ENCODE data around the gene ATP5MK.

The ATP5MK gene

GRCh38 chr10:103396067-103396788 lies at the start of gene ATP5MK, which contains the start of gene PDCD11:
ATP5MK (minus strand) TSS chr10:103396475; CDS start chr10:103392457, 4,018 bp downstream.
PDCD11 (plus strand) TSS chr10:103396626; CDS start chr10:103398427, 1,801 bp downstream.
- H3K4me3 Mint-ChIP-seq: peak within 1 kb of the TSS; percentile 98
- H3K36me3 Mint-ChIP-seq (ENCODE audit: insufficient read depth): peaks cover 52% of the 10 kb centered on the region

GRCh38 chr10:103445366-103445765 lies 49.1 kb upstream of the ATP5MK start:
- H3K4me3 Mint-ChIP-seq: no peak overlapping the region
- ATAC-seq (replicated peaks; ENCODE audit: extremely low read depth, poor library complexity, severe bottlenecking) (no peak), DNase-seq (ENCODE audit: low spot score in 2 of 2) (no peak)
- no peaks in the 10 kb centered on the region for H3K27me3 Mint-ChIP-seq
- H3K27ac Mint-ChIP-seq (ENCODE audit: low read depth): no peak overlapping the region
- H3K4me1 Mint-ChIP-seq: peaks cover 40% of the 10 kb centered on the region
- peaks cover 27% of the 10 kb centered on the region for H3K36me3 Mint-ChIP-seq (ENCODE audit: insufficient read depth)
- no peaks in the 10 kb centered on the region for H3K9me3 Mint-ChIP-seq

More at GRCh38 chr10:103396067-103396788, at the start of gene ATP5MK, which contains the start of gene PDCD11:
- Mint-ChIP-seq H3K27ac (ENCODE audit: low read depth) (peak within 1 kb of the TSS; percentile 97), H3K9me3 (no peaks in the 10 kb centered on the region), H3K27me3 (no peaks in the 10 kb centered on the region), H3K4me1 (peaks cover 43% of the 10 kb centered on the region)
- peak; percentile 83 to 87 for DNase-seq (ENCODE audit: low spot score in 2 of 2)
- peak; percentile 99 for ATAC-seq (replicated peaks; ENCODE audit: extremely low read depth, poor library complexity, severe bottlenecking)

GRCh38 chr10:103444478-103444877 lies 48.2 kb upstream of the ATP5MK start:
- no peaks in the 10 kb centered on the region for H3K27me3 Mint-ChIP-seq
- peaks cover 27% of the 10 kb centered on the region for H3K36me3 Mint-ChIP-seq (ENCODE audit: insufficient read depth)
- DNase-seq (ENCODE audit: low spot score in 2 of 2) (no peak), ATAC-seq (replicated peaks; ENCODE audit: extremely low read depth, poor library complexity, severe bottlenecking) (no peak)
- H3K9me3 Mint-ChIP-seq: no peaks in the 10 kb centered on the region
- no peak overlapping the region for H3K27ac Mint-ChIP-seq (ENCODE audit: low read depth)
- H3K4me1 Mint-ChIP-seq: peaks cover 31% of the 10 kb centered on the region
- H3K4me3 Mint-ChIP-seq: no peak overlapping the region

GRCh38 chr10:103443475-103444185 lies 47.4 kb upstream of the ATP5MK start:
- no peaks in the 10 kb centered on the region for H3K27me3 Mint-ChIP-seq
- ATAC-seq (replicated peaks; ENCODE audit: extremely low read depth, poor library complexity, severe bottlenecking) (no peak), DNase-seq (ENCODE audit: low spot score in 2 of 2) (no peak)
- H3K9me3 Mint-ChIP-seq: no peaks in the 10 kb centered on the region
- H3K36me3 Mint-ChIP-seq (ENCODE audit: insufficient read depth): peaks cover 26% of the 10 kb centered on the region
- H3K4me3 Mint-ChIP-seq: no peak overlapping the region
- peaks cover 22% of the 10 kb centered on the region for H3K4me1 Mint-ChIP-seq
- H3K27ac Mint-ChIP-seq (ENCODE audit: low read depth): peak overlapping the region; percentile 68

GRCh38 chr10:103442031-103442461 lies 45.8 kb upstream of the ATP5MK start:
- no peak for ATAC-seq (replicated peaks; ENCODE audit: extremely low read depth, poor library complexity, severe bottlenecking)
- Mint-ChIP-seq H3K4me1 (peaks cover 13% of the 10 kb centered on the region), H3K36me3 (ENCODE audit: insufficient read depth) (peaks cover 28% of the 10 kb centered on the region), H3K27me3 (no peaks in the 10 kb centered on the region), H3K27ac (ENCODE audit: low read depth) (peak overlapping the region; percentile 68), H3K4me3 (no peak overlapping the region), H3K9me3 (no peaks in the 10 kb centered on the region)
- no peak for DNase-seq (ENCODE audit: low spot score in 2 of 2)

- Mint-ChIP-seq H3K27me3 (no peaks in the 10 kb centered on the region), H3K4me1 (peaks cover 13% of the 10 kb centered on the region), H3K27ac (ENCODE audit: low read depth) (peak overlapping the region; percentile 68), H3K36me3 (ENCODE audit: insufficient read depth) (peaks cover 32% of the 10 kb centered on the region), H3K9me3 (no peaks in the 10 kb centered on the region), H3K4me3 (no peak overlapping the region)
- DNase-seq (ENCODE audit: low spot score in 2 of 2): no peak
- ATAC-seq (replicated peaks; ENCODE audit: extremely low read depth, poor library complexity, severe bottlenecking): no peak
These were observed 45.3 kb upstream of the ATP5MK start for GRCh38 chr10:103441611-103442010.

GRCh38 chr10:103441206-103441605 lies 44.9 kb upstream of the ATP5MK start:
- Mint-ChIP-seq H3K27ac (ENCODE audit: low read depth) (peak overlapping the region; percentile 68), H3K27me3 (no peaks in the 10 kb centered on the region), H3K4me3 (no peak overlapping the region), H3K4me1 (peaks cover 13% of the 10 kb centered on the region), H3K9me3 (no peaks in the 10 kb centered on the region), H3K36me3 (ENCODE audit: insufficient read depth) (peaks cover 36% of the 10 kb centered on the region)
- no peak for ATAC-seq (replicated peaks; ENCODE audit: extremely low read depth, poor library complexity, severe bottlenecking)
- DNase-seq (ENCODE audit: low spot score in 2 of 2): no peak

- peaks cover 40% of the 10 kb centered on the region for H3K36me3 Mint-ChIP-seq (ENCODE audit: insufficient read depth)
- no peak for DNase-seq (ENCODE audit: low spot score in 2 of 2)
- ATAC-seq (replicated peaks; ENCODE audit: extremely low read depth, poor library complexity, severe bottlenecking): no peak
- H3K4me3 Mint-ChIP-seq: no peak overlapping the region
- H3K27me3 Mint-ChIP-seq: no peaks in the 10 kb centered on the region
- H3K9me3 Mint-ChIP-seq: no peaks in the 10 kb centered on the region
- peak overlapping the region; percentile 15 for H3K27ac Mint-ChIP-seq (ENCODE audit: low read depth)
- H3K4me1 Mint-ChIP-seq: peaks cover 11% of the 10 kb centered on the region
These were observed 44.1 kb upstream of the ATP5MK start for GRCh38 chr10:103440416-103440815.

GRCh38 chr10:103439776-103440175 lies 43.5 kb upstream of the ATP5MK start:
- peak overlapping the region; percentile 15 for H3K27ac Mint-ChIP-seq (ENCODE audit: low read depth)
- H3K36me3 Mint-ChIP-seq (ENCODE audit: insufficient read depth): peaks cover 41% of the 10 kb centered on the region
- H3K9me3 Mint-ChIP-seq: no peaks in the 10 kb centered on the region

GRCh38 chr10:103433858-103434257 lies 37.6 kb upstream of the ATP5MK start:
- Mint-ChIP-seq H3K27me3 (no peaks in the 10 kb centered on the region), H3K27ac (ENCODE audit: low read depth) (no peak overlapping the region), H3K4me3 (no peak overlapping the region), H3K4me1 (peaks cover 20% of the 10 kb centered on the region), H3K36me3 (ENCODE audit: insufficient read depth) (peaks cover 46% of the 10 kb centered on the region), H3K9me3 (no peaks in the 10 kb centered on the region)
- DNase-seq (ENCODE audit: low spot score in 2 of 2) (no peak), ATAC-seq (replicated peaks; ENCODE audit: extremely low read depth, poor library complexity, severe bottlenecking) (no peak)

More at GRCh38 chr10:103439776-103440175, 43.5 kb upstream of the ATP5MK start:
- Mint-ChIP-seq H3K27me3 (no peaks in the 10 kb centered on the region), H3K4me3 (no peak overlapping the region), H3K4me1 (peaks cover 11% of the 10 kb centered on the region)
- DNase-seq (ENCODE audit: low spot score in 2 of 2) (no peak), ATAC-seq (replicated peaks; ENCODE audit: extremely low read depth, poor library complexity, severe bottlenecking) (no peak)

- Mint-ChIP-seq H3K4me1 (peaks cover 22% of the 10 kb centered on the region), H3K9me3 (no peaks in the 10 kb centered on the region), H3K27ac (ENCODE audit: low read depth) (no peak overlapping the region), H3K36me3 (ENCODE audit: insufficient read depth) (peaks cover 44% of the 10 kb centered on the region), H3K4me3 (no peak overlapping the region), H3K27me3 (no peaks in the 10 kb centered on the region)
- ATAC-seq (replicated peaks; ENCODE audit: extremely low read depth, poor library complexity, severe bottlenecking) (no peak), DNase-seq (ENCODE audit: low spot score in 2 of 2) (no peak)
These were observed 35.6 kb upstream of the ATP5MK start for GRCh38 chr10:103431902-103432301.

- Mint-ChIP-seq H3K36me3 (ENCODE audit: insufficient read depth) (peaks cover 45% of the 10 kb centered on the region), H3K27ac (ENCODE audit: low read depth) (peak overlapping the region; percentile 20), H3K9me3 (no peaks in the 10 kb centered on the region), H3K27me3 (no peaks in the 10 kb centered on the region), H3K4me1 (peaks cover 14% of the 10 kb centered on the region), H3K4me3 (no peak overlapping the region)
- DNase-seq (ENCODE audit: low spot score in 2 of 2) (no peak), ATAC-seq (replicated peaks; ENCODE audit: extremely low read depth, poor library complexity, severe bottlenecking) (no peak)
These were observed 33.4 kb upstream of the ATP5MK start for GRCh38 chr10:103429647-103430046.

Data from central memory CD8-positive, alpha-beta T cell (primary cell).